Measurements from ENCODE around the gene GALNT14.

Gene GALNT14

DNA sequence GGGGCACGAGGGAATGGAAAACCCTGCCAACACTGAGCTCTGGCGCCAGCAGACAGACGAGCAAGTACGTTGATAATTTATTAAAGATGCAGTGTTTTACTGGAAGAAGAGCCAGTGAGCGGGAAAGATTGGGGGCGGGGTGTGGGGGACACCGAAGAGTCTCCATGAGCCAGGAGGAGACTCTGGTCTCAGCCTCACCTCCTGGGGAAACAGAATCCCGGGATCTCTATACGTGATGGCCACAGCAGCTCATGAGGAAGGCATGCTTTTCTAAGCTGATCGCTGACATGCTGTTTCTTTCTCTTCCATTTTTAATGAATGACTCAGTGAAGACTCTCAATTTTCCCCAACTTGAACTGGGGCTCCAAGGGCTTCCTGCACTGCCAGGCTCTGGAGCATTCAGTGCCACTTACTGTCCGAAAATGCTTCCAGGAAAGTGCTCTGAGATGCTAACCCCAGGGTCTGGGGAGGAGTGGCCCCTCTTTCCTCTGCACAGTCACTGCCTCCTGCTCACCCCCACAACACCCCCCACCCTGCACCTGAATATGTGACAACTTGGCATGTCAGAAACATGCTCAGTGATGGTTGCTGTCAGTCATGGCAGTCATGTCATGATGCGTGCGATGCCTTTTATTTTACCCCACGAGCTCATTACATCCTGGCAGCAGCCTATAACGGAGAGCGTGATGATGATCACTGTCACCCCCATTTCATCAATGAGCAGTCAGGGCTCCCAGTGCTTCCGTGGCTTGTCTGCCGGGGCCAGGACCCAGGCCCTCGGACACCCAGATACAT, 166.8 kb downstream of the GALNT14 start:
- TF ChIP-seq, protein P1, sequence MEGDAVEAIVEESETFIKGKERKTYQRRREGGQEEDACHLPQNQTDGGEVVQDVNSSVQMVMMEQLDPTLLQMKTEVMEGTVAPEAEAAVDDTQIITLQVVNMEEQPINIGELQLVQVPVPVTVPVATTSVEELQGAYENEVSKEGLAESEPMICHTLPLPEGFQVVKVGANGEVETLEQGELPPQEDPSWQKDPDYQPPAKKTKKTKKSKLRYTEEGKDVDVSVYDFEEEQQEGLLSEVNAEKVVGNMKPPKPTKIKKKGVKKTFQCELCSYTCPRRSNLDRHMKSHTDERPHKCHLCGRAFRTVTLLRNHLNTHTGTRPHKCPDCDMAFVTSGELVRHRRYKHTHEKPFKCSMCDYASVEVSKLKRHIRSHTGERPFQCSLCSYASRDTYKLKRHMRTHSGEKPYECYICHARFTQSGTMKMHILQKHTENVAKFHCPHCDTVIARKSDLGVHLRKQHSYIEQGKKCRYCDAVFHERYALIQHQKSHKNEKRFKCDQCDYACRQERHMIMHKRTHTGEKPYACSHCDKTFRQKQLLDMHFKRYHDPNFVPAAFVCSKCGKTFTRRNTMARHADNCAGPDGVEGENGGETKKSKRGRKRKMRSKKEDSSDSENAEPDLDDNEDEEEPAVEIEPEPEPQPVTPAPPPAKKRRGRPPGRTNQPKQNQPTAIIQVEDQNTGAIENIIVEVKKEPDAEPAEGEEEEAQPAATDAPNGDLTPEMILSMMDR (IDR thresholded peaks at IDR 0.05) = no peak

- TF ChIP-seq, protein P1 (IDR thresholded peaks at IDR 0.05) = no peak
Observed at GRCh38 chr2:30968660-30969397, 169.4 kb downstream of the GALNT14 start.

DNA sequence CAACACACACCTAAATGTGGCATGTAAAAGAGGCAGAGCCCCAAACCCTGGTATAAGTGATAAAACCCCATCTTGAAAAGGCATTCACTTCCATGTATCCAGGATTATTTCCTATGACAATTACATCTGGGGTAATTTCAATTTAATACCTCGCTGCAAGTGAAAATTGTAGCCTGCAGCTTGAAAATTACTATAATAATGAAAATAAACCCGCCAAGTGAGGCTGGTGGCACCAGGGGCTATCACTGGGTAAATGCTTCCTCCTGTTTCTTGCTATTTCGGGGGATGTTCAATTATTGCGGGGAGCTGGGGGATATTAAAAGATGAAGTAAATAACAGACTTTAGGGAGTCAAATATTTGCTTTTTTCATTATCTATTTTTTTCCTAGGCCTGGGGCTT, 171.5 kb downstream of the GALNT14 start:
- TF ChIP-seq, protein P1 (IDR thresholded peaks at IDR 0.05) = no peak

DNA sequence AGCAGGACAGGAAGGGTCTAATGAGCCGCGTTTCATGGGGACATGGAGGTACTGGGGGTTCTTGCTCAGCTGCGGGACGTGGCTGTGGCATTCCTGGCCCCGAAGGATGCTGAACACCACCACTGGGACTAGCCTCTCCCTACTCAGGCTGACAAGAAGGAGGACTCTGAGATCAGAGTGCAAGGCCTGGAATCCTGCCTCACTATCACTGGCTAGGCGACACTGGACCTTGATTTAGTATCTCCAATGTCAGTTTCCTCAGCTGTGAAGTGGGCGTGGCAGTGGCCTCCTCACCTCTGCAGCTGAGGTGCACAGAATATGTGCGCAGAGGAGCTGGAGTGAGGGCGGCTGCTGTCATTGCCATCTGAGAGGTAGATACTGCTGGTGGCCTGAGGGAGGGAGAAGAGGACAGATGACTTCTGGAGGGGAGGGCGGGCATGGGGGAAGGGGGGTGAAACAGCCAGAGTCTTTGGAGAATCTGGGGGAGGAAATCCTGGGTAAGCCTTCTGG, 173.2 kb downstream of the GALNT14 start:
- TF ChIP-seq, protein P1 (IDR thresholded peaks at IDR 0.05) = no peak

- TF ChIP-seq, protein P1 (IDR thresholded peaks at IDR 0.05) = no peak
Observed at GRCh38 chr2:30964334-30965005, 173.8 kb downstream of the GALNT14 start.

DNA sequence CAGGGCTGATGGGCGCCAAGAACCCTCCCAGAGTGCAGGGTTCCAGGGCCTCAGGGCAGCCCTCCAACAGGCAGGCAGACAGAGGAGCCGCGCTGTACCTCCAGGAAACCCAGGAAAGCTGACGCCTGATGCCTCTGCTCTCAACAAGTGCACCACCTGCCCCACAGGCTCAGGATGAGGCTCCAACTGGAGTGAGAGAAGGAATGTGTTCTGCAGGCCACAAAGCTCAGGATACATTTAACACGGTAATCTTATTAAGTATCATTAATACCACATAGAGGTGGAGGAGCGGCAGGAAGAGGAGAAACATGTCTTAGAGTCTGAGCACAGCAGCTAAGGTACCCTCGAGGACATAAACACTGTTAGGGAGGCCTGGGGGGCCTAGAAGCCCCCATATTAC, 175.1 kb downstream of the GALNT14 start:
- TF ChIP-seq, protein P1 (IDR thresholded peaks at IDR 0.05) = no peak

- TF ChIP-seq, protein P1 (IDR thresholded peaks at IDR 0.05) = no peak
Observed at GRCh38 chr2:30960213-30960612, 178.0 kb downstream of the GALNT14 start.
